Right lobe of liver (tissue), 6 donors: ENCODE measurements around the gene SLC6A11. TPM values are rescaled to one million over a fixed set of nuclear protein-coding genes. Genes with fewer than 3 reads are reported as not detected.

ENCODE experiments used
- ATAC-seq, 4 donors: fragments of 200-7000 bp; cut with Tn5 transposase; one replicate each; pipeline ENCODE4 v1.9.1; 2020; ENCODE audit warnings: mild to moderate bottlenecking in 4 of 4, moderate library complexity in 4 of 4
- DNase-seq, 3 donors: peaks; one replicate each; pipeline ENCODE4 v3.0.0-alpha.2; 2020
- H3K27ac ChIP-seq, 3 donors: fragments of 200-600 bp; one replicate each; pipeline ENCODE4 v1.8.0; 2022
- H3K27me3 ChIP-seq, 2 donors: fragments of 200-600 bp; one replicate each; pipeline ENCODE4 v1.8.0; 2022
- H3K36me3 ChIP-seq, 4 donors: fragments of 200-600 bp; sonication (generic) in 1 of 4; one replicate each; pipeline versions ENCODE4 v1.5.1 to v1.8.0; 2017 to 2022; ENCODE audit warnings: control low read depth in 1 of 4
- H3K4me1 ChIP-seq, 4 donors: fragments of 200-600 bp; sonication (generic) in 1 of 4; one replicate each; pipeline versions ENCODE4 v1.5.1 to v1.8.0; 2017 to 2022; ENCODE audit warnings: control low read depth in 1 of 4
- H3K4me3 ChIP-seq, 3 donors: fragments of 200-600 bp; one replicate each; pipeline ENCODE4 v1.8.0; 2022
- H3K9me3 ChIP-seq, 4 donors: fragments of 200-600 bp; sonication (generic) in 1 of 4; one replicate each; pipeline versions ENCODE4 v1.5.1 to v1.8.0; 2017 to 2022; ENCODE audit warnings: control low read depth in 1 of 4
- POLR2A ChIP-seq: fragments of 450-650 bp; IDR thresholded peaks from one replicate; pipeline ENCODE4 v1.6.1; 2017; ENCODE audit warnings: antibody characterized with exemption, mild to moderate bottlenecking
- WGBS: methylation state at CpG from one replicate; pipeline ENCODE4 v1.1.6; 2018; ENCODE audit warnings: low coverage, low lambda C conversion rate; ENCODE audit not compliant: insufficient coverage; ENCODE audit errors: missing lambda C conversion rate; 5-methylcytosine and 5-hydroxymethylcytosine counted together
- intact Hi-C, 2 donors: fragments of 100-400 bp; cut with DNase I; formaldehyde crosslinking; loops; one replicate each; pipeline versions ENCODE4 v1.11.2 to v1.14.1; 2022
- total RNA-seq, 6 experiments: library from RNA; depleted of rRNA in 2 of 6; stranded (reverse); fragments of >200 nt in 2 of 6; fragmentation: NEBNext Ultra II Directional in 3 of 6; extraction: Animal tissue kit (Norgen Biotek cat#: 25700) in 3 of 6; gene quantifications; one replicate each; pipeline versions ENCODE4 v1.1.0 to v1.2.4, GENCODE V29; 2016 to 2023
- TF ChIP-seq, protein P1 (sequence below), 4 donors: fragments of 200-600 bp in 3 of 4; fragments of 450-650 bp in 1 of 4; IDR thresholded peaks; one replicate each; pipeline versions ENCODE4 v1.5.1 to v1.8.0; 2016 to 2022; ENCODE audit warnings: antibody characterized with exemption in 4 of 4, mild to moderate bottlenecking in 2 of 4
- donor health status: DM: no; HTN: yes; CAD: no.
- donor health status: DM: no; HTN: no; CAD: no.
- donor health status: DM: no; HTN: no; CAD: no.
- donor health status: DM: no; HTN: yes; CAD: no.
- donor health status: DM: no; HTN: yes; CAD: no.

Gene SLC6A11
- total RNA-seq, 6 experiments from 2014 or later, result 0.06 to 0.42 (median 0.12) TPM; not detected in 1

DNA sequence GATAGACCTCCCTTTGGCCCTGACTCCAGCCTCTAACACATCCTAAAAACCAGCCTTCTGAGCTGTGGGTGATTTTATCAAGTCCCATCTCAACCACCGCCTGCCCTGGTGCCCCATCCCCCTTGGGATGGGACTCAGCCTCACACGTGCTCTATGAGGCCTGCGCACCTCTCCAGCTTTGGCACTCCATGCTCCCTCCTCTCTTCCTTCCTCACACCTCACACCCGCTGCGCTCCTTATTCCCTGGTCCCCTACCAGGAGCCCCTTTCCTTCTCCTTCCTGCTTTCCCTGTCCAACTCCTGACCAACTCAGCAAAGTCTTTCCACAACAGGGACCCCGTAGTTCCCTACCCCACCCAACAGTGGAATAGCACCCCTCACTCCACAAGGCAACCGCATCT lies 158.1 kb downstream of the SLC6A11 start:
- Histone ChIP-seq H3K27me3 (no peaks in the 10 kb centered on the region), H3K4me1 (no peaks in the 10 kb centered on the region), H3K9me3 (no peaks in the 10 kb centered on the region), H3K4me3 (no peak overlapping the region), H3K36me3 (no peaks in the 10 kb centered on the region), H3K27ac (no peak overlapping the region)
- DNase-seq (no peak), ATAC-seq (no peak)
- WGBS, result 80% methylated on average over 4 of the region's 7 CpGs
- no peak for TF ChIP-seq POLR2A
- TF ChIP-seq, protein P1, sequence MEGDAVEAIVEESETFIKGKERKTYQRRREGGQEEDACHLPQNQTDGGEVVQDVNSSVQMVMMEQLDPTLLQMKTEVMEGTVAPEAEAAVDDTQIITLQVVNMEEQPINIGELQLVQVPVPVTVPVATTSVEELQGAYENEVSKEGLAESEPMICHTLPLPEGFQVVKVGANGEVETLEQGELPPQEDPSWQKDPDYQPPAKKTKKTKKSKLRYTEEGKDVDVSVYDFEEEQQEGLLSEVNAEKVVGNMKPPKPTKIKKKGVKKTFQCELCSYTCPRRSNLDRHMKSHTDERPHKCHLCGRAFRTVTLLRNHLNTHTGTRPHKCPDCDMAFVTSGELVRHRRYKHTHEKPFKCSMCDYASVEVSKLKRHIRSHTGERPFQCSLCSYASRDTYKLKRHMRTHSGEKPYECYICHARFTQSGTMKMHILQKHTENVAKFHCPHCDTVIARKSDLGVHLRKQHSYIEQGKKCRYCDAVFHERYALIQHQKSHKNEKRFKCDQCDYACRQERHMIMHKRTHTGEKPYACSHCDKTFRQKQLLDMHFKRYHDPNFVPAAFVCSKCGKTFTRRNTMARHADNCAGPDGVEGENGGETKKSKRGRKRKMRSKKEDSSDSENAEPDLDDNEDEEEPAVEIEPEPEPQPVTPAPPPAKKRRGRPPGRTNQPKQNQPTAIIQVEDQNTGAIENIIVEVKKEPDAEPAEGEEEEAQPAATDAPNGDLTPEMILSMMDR (IDR thresholded peaks at IDR 0.05), result no peak
- intact Hi-C loops, result no loop called here

DNA sequence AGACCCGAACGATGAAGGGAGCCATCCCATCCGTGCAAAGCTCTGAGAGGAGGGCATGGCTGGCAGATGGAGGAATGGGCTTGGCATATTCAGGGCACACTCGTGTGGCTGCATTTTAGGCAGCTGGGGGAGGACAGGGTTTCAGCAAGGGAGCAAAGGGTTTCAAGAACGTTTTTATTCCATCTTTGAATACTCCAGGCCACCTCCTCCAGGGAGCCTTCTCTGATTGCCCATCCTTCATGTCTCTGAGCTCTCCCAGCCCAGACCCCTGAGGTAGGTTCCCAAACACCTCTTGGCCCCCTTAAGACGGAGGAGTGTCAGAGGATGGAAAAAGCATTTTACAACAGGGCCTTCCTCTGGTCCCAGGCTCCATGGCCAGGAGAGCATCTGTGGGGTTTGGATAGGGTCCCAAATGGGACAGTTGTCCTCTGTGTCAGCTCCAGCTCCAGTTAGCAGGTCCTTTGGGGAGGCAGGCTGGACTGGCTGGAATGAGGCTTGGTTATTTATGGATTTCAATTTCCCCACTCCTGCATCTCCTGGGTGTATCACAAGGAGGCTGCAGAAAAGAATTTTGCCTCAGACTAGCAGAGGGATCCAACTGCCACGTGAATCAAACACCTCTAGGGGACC lies 158.8 kb downstream of the SLC6A11 start:
- 82% methylated on average over 5 of the region's 7 CpGs for WGBS
- Histone ChIP-seq H3K4me3 (no peak overlapping the region), H3K27ac (no peak overlapping the region), H3K4me1 (no peaks in the 10 kb centered on the region), H3K9me3 (no peaks in the 10 kb centered on the region), H3K36me3 (no peaks in the 10 kb centered on the region), H3K27me3 (no peaks in the 10 kb centered on the region)
- ATAC-seq (no peak), DNase-seq (no peak)
- TF ChIP-seq POLR2A, result no peak
- TF ChIP-seq, protein P1 (IDR thresholded peaks at IDR 0.05), result no peak
- intact Hi-C loops, result no loop called here

DNA sequence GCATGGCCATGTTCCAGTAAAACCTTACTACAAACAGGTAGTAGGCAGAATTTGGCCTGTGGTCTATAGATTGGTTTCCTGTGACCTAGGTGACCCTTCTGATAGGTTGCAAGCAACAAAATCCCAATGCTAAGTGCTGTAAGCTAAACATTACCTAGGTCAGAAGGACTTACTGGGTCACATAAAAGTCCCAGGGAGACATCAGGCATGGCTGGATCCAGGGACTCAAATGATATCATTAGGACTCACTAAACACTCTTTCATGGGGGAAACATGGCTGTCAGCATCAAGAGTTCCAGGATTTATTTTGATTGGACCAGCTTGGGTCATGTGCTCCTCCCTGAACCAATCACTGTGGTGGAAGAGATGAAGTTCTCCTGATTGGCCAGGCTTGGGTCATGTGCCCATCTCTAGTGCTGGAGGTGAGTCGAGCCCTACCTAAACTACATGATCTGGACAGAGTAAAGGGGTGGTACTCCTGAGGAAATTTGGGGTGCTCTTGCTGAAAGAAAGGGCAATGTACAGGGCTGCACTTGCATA lies 159.7 kb downstream of the SLC6A11 start:
- TF ChIP-seq, protein P1 (IDR thresholded peaks at IDR 0.05), result no peak
- TF ChIP-seq POLR2A, result no peak
- Histone ChIP-seq H3K9me3 (no peaks in the 10 kb centered on the region), H3K4me3 (no peak overlapping the region), H3K36me3 (no peaks in the 10 kb centered on the region), H3K27me3 (no peaks in the 10 kb centered on the region), H3K4me1 (no peaks in the 10 kb centered on the region), H3K27ac (no peak overlapping the region)
- intact Hi-C loops, result no loop called here
- 75% methylated on average over 1 of the region's 1 CpG for WGBS
- DNase-seq, result no peak
- no peak for ATAC-seq

DNA sequence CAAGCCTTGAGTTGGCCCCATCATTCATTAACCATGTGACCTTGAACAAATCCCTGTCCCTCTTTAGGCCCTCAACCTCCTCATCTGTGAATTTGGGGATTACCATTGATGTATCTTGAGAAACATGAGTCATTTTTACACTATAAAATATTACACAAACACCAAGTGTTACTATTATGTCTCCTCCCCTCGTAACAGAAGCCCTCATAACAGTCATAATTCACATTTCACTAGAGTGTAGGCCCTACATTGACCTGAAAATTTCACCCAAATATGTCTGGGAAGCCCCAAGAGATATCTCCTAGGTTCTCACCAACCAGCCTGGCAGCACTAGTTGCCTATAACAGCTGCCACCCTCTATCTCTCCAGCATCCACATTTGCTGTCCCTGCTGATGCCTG lies 160.7 kb downstream of the SLC6A11 start:
- Histone ChIP-seq H3K27me3 (no peaks in the 10 kb centered on the region), H3K36me3 (no peaks in the 10 kb centered on the region), H3K9me3 (no peaks in the 10 kb centered on the region), H3K4me3 (no peak overlapping the region), H3K27ac (no peak overlapping the region), H3K4me1 (peaks cover 0 to 2% (median 0%) of the 10 kb centered on the region in 4 donors)
- TF ChIP-seq, protein P1 (IDR thresholded peaks at IDR 0.05), result no peak
- TF ChIP-seq POLR2A, result no peak
- DNase-seq, result no peak
- intact Hi-C loops, result no loop called here
- no peak for ATAC-seq
- 60% methylated on average over 1 of the region's 1 CpG for WGBS
